Chondrocyte (in vitro differentiated cells): ENCODE measurements around the gene TMEM18. TPM values are rescaled to one million over a fixed set of nuclear protein-coding genes. Genes with fewer than 3 reads are reported as not detected.
"Not testable (repeated sequence)": the region's sequence is repeated elsewhere in the genome, so short reads cannot be mapped to it uniquely, and the experiment has no call there.

Source experiments
- DNase-seq: peaks from one replicate; pipeline ENCODE4 v3.0.0; 2021; ENCODE audit warnings: mixed read lengths, low spot score
- H3K27ac Mint-ChIP-seq: one replicate; pipeline ENCODE4 v1.8.0; 2021; ENCODE audit warnings: mild to moderate bottlenecking, moderate library complexity, mixed read lengths; ENCODE audit not compliant: unreplicated experiment
- H3K27me3 Mint-ChIP-seq: 2 replicates; pipeline ENCODE4 v1.8.0; 2021; ENCODE audit warnings: low read depth, mixed read lengths
- H3K36me3 Mint-ChIP-seq: 2 replicates; pipeline ENCODE4 v1.8.0; 2021; ENCODE audit warnings: low read depth, mixed read lengths
- H3K4me1 Mint-ChIP-seq: 2 replicates; pipeline ENCODE4 v1.8.0; 2021; ENCODE audit warnings: low read depth, mild to moderate bottlenecking, mixed read lengths
- H3K4me3 Mint-ChIP-seq: one replicate; pipeline ENCODE4 v1.8.0; 2021; ENCODE audit warnings: mild to moderate bottlenecking, moderate library complexity, mixed read lengths; ENCODE audit not compliant: unreplicated experiment
- H3K9me3 Mint-ChIP-seq: 2 replicates; pipeline ENCODE4 v1.8.0; 2021; ENCODE audit warnings: low read depth, mixed read lengths
- CTCF ChIP-seq: fragments of 200-600 bp; sonication (generic); IDR thresholded peaks from 2 replicates; pipeline ENCODE4 v1.5.0; 2021; ENCODE audit warnings: antibody characterized with exemption, mild to moderate bottlenecking, moderate library complexity
- total RNA-seq: library from RNA; stranded (reverse); gene quantifications from 3 replicates; pipeline ENCODE4 v1.2.1, GENCODE V29; 2021

TMEM18 gene
- total RNA-seq, 1 donor from 2014 or later, result 33.9 TPM

GRCh38 chr2:689237-689636 lies 12.0 kb upstream of the TMEM18 start:
- Mint-ChIP-seq H3K9me3 (peaks cover 13% of the 10 kb centered on the region), H3K36me3 (peaks cover 9% of the 10 kb centered on the region), H3K27ac (peak overlapping the region; percentile 27), H3K27me3 (no peaks in the 10 kb centered on the region), H3K4me3 (no peak overlapping the region), H3K4me1 (peaks cover 30% of the 10 kb centered on the region)
- no peak for DNase-seq
- TF ChIP-seq CTCF, result no peak

- Mint-ChIP-seq H3K9me3 (peaks cover 19% of the 10 kb centered on the region), H3K4me1 (peaks cover 23% of the 10 kb centered on the region), H3K27me3 (no peaks in the 10 kb centered on the region), H3K27ac (no peak overlapping the region), H3K36me3 (peaks cover 12% of the 10 kb centered on the region), H3K4me3 (no peak overlapping the region)
- TF ChIP-seq CTCF, result no peak
- DNase-seq, result no peak
These were observed 11.4 kb upstream of the TMEM18 start for GRCh38 chr2:688504-689076.

GRCh38 chr2:685421-685820 lies 8.2 kb upstream of the TMEM18 start:
- H3K9me3 Mint-ChIP-seq, result peaks cover 23% of the 10 kb centered on the region
- H3K4me3 Mint-ChIP-seq, result no peak overlapping the region
- DNase-seq, result no peak
- peaks cover 19% of the 10 kb centered on the region for H3K4me1 Mint-ChIP-seq
- H3K36me3 Mint-ChIP-seq, result peaks cover 12% of the 10 kb centered on the region
- no peak overlapping the region for H3K27ac Mint-ChIP-seq
- no peaks in the 10 kb centered on the region for H3K27me3 Mint-ChIP-seq
- no peak for TF ChIP-seq CTCF

GRCh38 chr2:684913-685312 lies 7.7 kb upstream of the TMEM18 start:
- H3K4me3 Mint-ChIP-seq, H3K27ac Mint-ChIP-seq, H3K27me3 Mint-ChIP-seq, DNase-seq: not testable (repeated sequence)
- Mint-ChIP-seq H3K36me3 (peaks cover 12% of the 10 kb centered on the region), H3K4me1 (peaks cover 18% of the 10 kb centered on the region), H3K9me3 (peaks cover 23% of the 10 kb centered on the region)

GRCh38 chr2:682226-682625 lies 5.0 kb upstream of the TMEM18 start:
- Mint-ChIP-seq H3K9me3 (peaks cover 23% of the 10 kb centered on the region), H3K4me1 (peaks cover 17% of the 10 kb centered on the region), H3K27ac (no peak overlapping the region), H3K27me3 (no peaks in the 10 kb centered on the region), H3K4me3 (no peak overlapping the region), H3K36me3 (peaks cover 12% of the 10 kb centered on the region)
- no peak for TF ChIP-seq CTCF
- no peak for DNase-seq

GRCh38 chr2:681312-681711 lies 4.1 kb upstream of the TMEM18 start:
- no peak overlapping the region for H3K4me3 Mint-ChIP-seq
- H3K27me3 Mint-ChIP-seq, result no peaks in the 10 kb centered on the region
- H3K4me1 Mint-ChIP-seq, result peaks cover 19% of the 10 kb centered on the region
- no peak overlapping the region for H3K27ac Mint-ChIP-seq
- peaks cover 12% of the 10 kb centered on the region for H3K36me3 Mint-ChIP-seq
- DNase-seq, result no peak
- TF ChIP-seq CTCF, result no peak
- H3K9me3 Mint-ChIP-seq, result peaks cover 23% of the 10 kb centered on the region
